Choroid plexus epithelial cell (primary cell): ENCODE data around the gene ZFP92.
A peak's percentile ranks its signal among the peaks of the same experiment; 100 is the strongest.

Experiments
- DNase-seq: peaks from one replicate; pipeline ENCODE4 v3.0.0-alpha.2; 2010; ENCODE audit warnings: low read depth
- H3K4me3 ChIP-seq: 2 replicates; pipeline ENCODE4 v1.5.1; 2011; ENCODE audit warnings: low read depth, mild to moderate bottlenecking, control low read depth, low read length, moderate library complexity
- TF ChIP-seq, protein P1 (sequence below): conservative IDR thresholded peaks from 2 replicates; pipeline ENCODE4 v1.5.1; 2011; ENCODE audit warnings: low read depth, mild to moderate bottlenecking, control low read depth, inconsistent platforms, low read length, moderate library complexity

The ZFP92 gene

DNA sequence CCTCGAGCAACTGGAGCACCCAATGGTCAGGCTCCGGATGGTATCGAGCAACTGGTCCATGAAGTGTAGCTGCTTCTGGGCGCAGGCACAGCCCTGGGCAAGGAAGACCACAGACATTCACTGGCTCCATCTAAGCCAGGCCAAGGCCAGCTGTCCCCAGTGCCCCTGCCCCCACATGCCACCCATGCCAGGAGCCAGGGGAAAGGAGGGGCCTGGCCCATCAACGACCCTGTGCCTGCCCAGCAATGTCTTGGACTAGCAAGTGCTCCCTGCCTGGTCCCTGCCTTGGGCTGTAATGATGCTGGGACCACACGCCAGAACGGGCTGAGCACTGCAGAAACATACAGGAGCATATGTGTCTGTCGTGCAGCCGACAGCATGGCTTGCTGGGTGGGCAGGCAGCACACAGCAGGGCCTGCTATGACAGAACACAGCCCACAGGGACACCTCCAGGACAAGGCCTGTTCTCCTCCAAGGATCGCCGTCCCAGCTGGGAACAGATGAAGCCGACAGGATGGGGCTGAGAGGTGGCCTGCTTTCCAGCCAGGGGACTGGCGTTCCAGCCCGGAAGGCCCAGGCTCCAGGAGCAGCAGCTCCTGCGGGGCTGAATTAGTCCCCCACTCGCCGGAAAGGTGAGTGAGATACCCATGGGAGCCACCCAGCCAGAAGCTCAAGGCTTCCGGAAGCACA lies 46.0 kb downstream of the ZFP92 start:
- DNase-seq: no peak
- TF ChIP-seq, protein P1, sequence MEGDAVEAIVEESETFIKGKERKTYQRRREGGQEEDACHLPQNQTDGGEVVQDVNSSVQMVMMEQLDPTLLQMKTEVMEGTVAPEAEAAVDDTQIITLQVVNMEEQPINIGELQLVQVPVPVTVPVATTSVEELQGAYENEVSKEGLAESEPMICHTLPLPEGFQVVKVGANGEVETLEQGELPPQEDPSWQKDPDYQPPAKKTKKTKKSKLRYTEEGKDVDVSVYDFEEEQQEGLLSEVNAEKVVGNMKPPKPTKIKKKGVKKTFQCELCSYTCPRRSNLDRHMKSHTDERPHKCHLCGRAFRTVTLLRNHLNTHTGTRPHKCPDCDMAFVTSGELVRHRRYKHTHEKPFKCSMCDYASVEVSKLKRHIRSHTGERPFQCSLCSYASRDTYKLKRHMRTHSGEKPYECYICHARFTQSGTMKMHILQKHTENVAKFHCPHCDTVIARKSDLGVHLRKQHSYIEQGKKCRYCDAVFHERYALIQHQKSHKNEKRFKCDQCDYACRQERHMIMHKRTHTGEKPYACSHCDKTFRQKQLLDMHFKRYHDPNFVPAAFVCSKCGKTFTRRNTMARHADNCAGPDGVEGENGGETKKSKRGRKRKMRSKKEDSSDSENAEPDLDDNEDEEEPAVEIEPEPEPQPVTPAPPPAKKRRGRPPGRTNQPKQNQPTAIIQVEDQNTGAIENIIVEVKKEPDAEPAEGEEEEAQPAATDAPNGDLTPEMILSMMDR: no peak
- no peak overlapping the region for H3K4me3 ChIP-seq

DNA sequence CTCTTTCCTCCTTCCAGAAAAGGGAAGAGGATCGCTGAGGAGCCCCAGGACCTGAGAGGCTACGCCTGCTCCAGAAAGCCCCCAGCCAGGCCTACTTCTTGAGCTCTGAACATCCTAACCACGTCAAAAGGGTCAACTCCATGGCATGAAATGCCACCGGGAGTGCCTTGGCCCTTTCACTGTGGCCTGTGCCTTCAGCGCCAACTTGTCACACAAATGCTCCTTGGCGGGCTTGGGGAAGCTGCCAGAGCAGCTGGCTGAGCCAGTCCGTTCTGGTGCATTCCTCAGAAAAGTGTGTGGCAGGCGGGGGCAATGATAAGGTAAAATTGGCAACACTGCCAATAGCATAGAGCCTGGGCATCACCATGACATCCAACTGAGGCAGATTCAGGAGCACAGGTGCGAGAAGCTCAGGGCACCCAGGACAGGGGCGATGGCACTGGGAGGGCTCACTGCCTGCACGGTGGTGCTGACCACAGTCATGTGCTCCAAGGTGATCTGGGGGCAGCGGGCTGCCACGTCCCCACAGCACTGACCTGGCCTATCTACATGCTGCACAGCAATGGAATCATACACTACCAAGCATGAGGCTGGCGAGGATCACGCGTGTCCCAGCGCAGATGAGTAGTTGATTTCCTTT lies 46.7 kb downstream of the ZFP92 start:
- DNase-seq: no peak
- TF ChIP-seq, protein P1: no peak
- no peak overlapping the region for H3K4me3 ChIP-seq

DNA sequence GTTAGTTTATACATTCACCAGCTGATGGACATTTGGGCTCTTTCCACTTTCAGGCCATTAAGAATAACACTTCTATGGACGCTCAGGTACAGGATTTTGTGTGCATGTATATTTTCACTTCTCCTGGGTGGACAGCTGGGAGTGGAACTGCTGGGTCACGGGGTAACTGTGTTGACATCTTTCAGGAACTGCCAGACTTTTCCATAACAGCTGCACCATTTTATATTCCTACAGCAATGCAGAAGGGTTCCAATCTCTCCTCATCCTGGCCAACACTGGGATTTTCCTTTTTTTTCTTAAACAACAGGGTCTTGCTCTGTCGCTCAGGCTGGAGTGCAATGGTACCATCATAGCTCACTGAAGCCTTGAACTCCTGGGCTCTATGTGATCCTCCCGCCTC lies 47.2 kb downstream of the ZFP92 start:
- no peak overlapping the region for H3K4me3 ChIP-seq
- TF ChIP-seq, protein P1: no peak
- DNase-seq: no peak

DNA sequence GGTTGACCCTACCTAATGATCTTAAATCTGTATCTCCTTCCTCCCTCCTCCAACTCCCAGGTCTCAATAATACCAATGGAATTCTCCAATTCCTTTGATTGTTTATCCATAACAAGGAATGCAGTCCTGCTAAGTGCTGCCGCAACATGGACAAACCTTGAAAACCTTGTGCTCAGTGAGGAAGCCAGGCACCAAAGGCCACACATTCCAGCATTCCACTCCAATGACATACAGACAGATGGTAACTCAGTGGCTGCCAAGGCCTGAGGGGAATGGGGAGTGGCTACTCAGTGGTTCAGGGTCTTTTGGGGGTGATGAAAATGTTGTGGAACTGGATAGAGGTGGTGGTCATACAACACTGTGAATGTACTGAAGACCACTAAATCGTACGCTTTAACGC lies 48.7 kb downstream of the ZFP92 start:
- no peak overlapping the region for H3K4me3 ChIP-seq
- DNase-seq: peak; percentile 86
- TF ChIP-seq, protein P1: peak; percentile 27

DNA sequence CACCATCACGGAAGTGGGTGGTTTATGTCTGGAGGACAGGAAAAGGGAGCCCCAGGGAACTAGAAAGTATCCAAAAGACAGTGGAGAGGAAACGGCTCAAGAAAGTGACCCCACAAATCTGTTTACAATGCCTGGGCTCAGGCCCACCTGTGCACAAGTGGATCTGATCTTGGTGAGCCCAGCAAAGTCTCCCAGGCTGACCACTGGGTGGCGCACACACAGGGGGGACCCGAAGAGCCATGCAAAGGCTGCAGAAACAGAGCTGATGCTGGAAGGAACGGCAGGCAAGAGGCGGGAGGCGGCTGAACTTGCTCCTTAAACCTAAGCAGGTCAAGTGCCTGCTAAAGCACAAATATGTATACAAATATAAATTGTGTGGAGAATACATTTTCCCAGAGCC lies 49.6 kb downstream of the ZFP92 start:
- no peak overlapping the region for H3K4me3 ChIP-seq
- peak; percentile 69 for DNase-seq
- TF ChIP-seq, protein P1: peak; percentile 77
